HG02970 (cell line): ENCODE results near the gene SNPH.
A peak's percentile ranks its signal among the peaks of the same experiment; 100 is the strongest.

ENCODE experiments used
- ATAC-seq: cut with Tn5 transposase; IDR thresholded peaks from one replicate; pipeline ENCODE4 v1.9.1; 2021; ENCODE audit warnings: mild to moderate bottlenecking, moderate library complexity, moderate number of reproducible peaks; ENCODE audit not compliant: unreplicated experiment, low FRiP score

The SNPH gene

DNA sequence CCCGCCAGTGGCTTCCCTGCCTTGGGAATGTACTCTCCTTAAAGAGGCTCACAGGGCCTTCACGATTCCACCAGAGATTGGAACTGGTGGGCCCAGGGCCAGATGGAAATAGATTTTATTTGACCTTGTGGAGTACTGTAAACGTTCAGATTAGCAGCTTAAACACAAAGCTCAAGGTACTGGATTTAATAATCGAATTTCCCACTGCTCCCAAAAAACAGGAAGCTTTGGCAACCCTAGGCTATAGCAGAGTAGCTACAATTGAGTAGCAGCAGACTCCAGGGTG is 55.5 kb downstream of the SNPH start:
- no peak for ATAC-seq

DNA sequence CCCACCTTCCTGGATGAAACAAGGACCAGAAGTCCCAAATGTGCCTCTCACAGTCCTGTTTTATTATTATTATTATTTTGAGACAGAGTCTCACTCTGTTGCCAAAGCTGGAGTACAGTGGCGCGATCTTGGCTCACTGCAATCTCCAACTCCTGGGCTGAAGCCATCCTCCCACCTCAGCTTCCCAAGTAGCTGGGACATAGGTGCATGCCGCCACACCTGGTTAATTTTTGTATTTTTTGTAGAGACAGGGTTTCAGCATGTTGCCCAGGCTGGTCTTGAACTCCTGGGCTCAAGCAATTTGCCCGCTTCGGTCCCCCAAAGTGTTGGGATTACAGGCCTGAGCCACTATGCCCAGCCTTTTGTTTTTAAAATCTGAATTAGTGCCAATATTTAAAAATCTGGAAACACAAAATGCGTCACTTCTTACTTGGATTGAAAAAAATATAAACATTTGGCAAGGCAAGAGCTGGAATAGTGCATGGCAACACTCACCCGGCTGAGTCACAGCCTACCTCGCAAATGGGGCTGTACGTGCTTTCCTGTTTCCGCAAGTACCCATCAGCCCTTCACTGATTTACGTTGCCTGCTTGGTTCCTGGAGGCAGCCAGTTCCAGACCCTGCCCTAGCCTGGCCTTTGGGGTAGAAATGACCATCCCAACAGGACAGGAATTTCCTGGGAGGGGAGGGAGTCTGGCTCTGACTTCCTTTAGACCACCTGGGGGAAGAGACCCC is 56.6 kb downstream of the SNPH start:
- no peak for ATAC-seq

DNA sequence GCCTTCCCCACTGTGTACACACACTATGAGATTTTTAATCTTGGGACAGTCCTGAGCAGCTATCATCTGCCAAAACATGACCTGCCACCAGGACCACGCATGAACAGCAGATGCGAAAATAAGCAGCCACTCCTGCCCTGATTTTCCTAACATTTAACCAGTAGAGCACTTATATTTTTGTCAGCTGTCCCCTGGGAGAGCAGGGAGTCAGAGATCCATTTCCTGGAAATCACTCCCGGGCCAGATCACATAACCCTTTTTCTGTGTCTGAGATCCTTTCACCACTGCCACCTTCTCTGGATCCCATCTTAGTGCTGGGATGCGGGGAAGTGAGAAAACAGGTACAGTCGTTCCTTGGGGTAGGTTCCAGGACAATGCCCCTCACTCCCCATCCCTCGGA is 57.2 kb downstream of the SNPH start:
- ATAC-seq = no peak

DNA sequence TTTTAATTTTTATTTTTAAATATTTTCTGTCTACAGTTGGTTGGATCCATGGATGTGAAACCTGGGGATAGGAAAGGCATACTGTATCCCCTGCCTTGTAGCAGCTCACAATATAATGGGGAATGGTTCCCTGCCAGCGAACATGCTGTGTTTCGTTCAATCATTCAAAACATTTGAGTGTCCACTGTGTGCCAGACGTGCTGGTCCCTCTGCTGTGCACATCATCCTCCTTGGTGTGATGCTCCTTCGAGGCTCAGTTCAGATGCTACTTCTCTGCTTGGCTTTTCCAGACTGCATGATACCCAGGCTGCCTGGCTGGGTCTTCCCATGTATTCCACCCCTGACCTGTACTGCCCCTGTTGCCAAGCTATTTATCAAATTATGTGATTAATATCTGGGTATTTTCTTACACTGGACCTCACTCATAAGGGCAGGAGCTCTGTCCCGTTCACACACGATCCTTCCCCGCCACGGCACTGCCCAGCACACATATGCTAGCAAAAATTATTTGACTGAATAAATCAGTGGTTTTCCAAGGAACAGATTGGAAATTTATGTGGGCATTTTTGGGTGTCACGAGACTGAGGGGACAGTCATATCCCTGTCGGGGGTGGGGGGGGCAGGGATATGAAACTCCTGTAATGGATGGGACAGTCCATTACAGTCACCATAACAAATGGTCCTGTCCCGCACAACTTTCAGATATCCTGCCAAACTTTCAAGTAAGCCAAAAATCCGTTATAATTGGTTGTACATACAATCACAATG is 57.9 kb downstream of the SNPH start:
- ATAC-seq = no peak

DNA sequence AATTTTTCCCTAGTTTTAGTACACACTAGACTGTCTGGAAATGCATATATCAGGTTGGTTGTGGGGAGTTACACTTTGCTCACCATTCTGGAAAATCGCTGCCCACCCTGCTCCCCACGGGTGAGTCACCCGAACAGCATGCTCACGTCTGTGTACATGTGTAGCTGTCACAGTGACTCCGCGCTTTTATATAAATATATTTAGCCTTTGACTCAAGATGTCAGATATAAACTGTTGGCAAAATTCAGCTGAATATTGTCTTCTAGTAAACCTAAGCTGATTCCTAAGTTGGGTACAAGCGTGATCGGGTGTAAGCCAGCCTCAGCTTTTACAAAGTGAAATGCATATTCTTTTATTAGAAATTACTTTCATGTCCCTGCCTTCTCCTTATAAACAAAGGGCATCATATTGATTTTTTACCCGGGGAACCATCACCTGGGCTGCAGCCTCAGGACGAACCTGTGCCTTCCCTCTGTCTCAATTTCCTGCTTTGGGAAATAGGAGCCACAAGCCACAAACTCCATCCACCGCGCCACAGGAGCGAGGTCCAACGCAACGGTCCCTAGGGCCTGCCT is 58.6 kb downstream of the SNPH start:
- ATAC-seq = no peak

DNA sequence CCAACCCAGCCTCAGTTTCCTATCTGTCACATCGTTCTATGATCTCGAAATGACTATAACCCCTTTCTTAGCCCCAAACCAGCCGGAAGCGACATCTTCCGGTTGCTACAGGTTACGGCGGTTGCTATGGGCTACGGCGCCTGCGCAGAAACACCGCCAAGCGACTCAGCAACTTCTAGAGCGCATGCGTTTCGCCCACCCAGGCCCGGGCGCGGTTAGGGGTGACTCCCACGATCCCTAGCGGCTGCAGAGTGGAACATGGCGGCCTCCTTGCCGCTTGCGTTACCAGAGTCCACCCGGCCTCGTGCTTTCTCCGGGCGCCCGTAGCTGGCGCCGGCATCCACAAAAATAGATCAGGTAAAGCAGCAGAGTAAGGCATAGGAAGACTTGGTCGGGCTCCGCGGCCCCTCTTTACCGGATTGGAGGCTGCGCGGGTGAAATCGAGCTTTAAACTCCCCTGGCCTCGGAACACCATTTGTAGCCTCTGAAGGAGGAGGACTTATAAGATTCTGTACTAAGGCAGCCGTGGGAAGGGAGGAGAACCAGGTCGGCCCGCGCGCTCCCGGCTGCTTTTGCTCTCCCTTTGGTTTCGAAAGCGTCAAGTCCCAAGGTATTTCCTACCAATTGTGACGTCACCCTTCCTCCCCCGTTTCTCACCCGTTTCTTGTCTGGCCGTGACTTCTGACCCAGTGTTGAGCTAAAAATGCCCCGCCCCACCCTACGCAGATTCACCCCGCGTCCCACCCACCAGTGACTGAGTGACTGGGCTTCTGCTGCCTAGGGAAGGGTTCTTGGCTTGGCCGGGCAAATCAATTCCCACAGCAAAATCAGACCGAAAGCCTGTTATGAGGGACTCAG is 59.3 kb downstream of the SNPH start:
- ATAC-seq = peak; percentile 84

DNA sequence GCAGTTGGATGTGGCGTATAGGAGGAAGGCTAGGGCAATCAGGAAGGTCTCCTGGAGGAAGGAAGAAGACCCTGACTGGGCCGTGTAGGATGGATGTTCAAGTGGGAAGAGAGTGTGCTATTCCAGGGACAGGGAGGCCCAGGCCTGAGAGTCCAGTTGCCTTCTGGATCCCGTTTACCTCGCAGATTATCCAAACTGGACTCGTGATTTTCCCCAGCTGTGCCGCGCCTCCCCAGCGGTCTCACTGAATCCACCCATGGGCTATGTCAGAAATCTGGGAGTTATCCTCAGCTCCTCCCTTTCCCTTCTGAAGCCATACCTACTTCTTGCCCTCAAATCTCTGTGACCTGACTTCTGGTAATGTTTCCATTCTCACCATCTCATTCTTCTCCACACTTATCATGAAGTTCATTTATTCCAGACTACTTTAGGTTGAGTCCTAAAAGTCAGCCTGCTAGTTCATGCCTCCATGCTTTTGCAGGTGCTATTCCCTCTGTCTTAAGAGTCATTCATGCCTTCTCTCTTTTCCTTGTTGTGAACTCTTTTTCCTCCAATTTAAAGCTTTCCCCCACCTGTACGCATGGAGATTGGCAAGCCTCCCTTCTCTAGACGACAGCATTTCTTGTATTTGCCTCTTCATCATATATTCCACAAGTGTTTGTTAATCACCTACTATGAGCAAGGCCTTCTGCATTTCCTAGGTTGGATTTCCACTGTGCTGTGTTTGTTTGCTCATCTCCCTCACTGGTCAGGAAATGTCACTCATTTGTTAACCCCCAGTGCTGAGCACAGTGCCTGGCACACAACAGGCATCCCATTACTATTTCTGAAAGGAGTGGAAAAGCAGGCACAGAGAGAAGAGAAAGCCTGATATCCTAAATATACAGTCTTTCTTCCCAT is 60.2 kb downstream of the SNPH start:
- ATAC-seq = no peak

DNA sequence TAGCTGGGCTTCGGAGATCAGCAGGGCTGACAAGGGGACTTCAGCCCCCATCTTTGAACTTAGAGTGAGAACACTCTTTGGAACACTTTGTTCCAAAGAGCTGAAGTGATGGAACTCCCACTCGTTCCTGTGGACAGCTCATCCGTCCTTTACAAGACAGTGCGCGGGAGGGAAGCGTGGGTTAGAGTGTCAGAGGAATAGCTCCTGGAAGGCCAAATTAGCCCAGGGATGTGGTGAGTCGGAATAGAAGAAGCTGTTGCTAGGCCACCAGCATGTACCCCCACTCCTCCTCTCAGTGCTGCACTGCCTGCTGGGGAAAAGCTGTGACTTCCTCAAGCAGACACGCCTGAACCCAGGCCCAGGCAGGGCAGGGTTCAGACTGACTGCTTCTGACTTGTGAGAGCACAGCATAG is 61.2 kb downstream of the SNPH start:
- no peak for ATAC-seq

DNA sequence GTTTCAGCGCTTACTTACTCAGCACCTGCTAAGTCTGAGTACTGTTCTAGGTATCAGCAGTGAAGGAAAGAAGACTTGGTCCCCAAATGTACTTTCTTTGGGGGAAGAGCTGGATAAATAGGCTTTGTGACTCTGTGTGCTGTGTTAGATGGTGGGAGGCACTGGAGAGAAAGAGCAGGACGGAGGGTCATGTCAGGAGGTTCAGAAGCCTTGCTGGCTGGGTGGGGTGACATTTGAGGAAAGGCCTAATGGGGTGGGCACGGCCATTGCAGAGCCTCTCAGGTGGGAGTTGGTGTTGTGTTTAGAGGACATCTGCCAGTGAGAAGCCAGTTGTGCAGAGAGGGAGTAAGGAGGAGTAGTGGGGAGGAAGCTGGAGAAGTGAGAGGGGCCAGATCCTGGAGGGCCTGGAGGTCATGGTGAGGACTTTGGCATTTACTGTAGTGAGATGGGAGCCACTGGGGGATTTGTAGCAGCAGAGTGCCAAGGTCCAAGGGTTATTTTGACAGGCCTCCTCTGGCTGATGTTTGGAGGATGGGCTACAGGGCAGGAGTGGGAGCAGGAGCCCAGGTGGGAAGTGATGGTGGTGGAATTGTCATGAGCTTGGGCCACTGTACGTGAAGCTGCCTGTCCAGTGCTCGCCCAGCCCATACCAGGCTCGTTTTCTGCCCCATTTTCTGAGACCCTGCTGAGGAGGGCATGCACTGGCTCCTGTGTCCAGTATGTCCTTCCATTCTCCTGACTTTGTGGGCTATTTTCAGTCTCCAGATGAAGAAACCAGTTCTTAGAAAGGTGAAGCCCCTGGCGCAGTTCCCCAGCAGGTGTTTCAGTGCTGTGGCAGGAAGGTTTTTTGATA is 62.0 kb downstream of the SNPH start:
- no peak for ATAC-seq

DNA sequence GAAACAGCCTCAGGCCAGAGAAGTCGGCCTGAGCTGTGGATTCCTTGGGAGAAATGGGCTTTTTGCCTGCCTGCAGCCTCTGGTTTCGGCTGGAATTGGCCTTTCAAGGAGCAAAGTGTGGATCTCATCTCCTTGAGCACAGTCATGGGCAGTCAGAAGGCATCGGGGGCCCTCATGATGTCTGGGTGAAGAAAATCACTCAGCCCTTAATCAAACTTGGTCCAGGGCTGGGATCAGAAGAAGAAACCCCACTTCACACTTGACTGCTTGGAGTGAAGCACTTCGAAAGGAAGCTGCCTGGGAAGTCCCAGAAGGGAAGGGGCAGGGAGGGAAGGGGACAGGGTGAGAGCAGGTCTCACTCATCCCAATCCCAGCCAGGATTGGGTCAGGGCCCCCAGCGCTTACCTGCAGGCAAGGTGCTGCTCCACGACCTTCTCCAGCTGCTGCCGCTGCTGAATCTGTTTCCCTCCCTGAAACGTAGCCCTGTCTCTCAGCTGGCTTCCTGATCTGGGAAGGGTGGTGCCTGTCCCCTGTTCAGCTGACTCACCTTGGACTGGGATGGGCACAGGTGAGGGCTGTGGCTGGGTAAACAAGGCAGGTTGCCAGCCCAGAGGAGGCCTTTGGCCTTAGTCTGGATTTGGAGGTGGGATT is 62.7 kb downstream of the SNPH start, which contains the start of gene SDCBP2:
TSS of gene SDCBP2 (minus strand) at position 460 of the 651 bp plus-strand sequence. CDS start 8,723 bp downstream, outside the sequence.
- ATAC-seq = no peak

DNA sequence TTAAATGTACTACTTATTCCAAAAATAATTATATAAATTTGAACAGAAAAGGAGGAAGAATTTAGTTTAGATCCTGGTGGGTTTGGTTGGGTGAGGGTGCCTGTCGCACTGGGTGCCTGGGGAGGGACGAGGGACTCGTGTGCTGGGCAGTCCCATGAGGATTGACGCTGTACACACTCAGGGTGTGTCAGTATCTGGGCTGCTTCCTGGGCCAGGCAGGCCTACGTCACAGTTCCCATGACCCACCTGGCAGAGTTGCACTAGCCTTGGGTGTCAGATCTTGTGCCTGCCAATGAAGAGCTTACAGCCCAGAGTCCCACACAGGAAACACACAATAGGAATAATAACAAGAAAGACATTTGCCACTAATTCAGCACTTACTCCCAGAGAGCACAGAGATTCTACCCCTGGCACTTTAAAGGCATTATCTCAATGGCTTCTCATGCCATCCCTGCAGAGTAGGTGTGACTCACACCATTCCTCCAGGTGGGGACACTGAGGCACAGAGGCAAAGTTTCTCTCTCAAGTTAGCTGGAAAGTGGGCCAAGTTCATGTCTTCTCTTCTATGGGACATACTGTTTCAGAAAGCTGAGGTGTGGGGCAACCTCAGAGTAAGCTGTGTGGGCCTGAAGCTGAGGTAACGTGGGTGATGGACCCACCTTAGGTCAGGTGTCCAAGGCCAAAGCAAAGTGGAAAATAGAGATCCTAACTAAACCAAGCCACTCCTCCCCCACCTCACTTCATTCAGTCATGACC is 64.2 kb downstream of the SNPH start:
- no peak for ATAC-seq

DNA sequence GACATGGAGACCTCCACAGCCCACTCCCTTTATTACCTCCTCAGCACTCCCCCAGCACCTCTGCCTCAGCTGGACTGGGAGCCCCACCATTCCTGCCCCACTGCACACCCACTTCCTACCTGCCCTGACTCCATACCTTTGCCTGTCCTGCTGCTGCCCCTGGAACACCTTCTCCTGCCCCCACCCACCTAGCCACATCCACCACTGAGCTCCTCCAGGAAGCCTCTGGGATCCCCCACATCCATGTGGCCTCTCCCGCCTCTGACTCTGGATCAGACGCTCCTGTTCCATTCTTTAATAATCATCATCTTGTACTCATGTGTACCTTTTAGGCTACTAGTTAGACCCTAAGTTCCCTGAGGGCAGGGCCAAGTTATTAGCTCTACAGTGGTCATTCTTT is 65.0 kb downstream of the SNPH start:
- ATAC-seq = no peak

DNA sequence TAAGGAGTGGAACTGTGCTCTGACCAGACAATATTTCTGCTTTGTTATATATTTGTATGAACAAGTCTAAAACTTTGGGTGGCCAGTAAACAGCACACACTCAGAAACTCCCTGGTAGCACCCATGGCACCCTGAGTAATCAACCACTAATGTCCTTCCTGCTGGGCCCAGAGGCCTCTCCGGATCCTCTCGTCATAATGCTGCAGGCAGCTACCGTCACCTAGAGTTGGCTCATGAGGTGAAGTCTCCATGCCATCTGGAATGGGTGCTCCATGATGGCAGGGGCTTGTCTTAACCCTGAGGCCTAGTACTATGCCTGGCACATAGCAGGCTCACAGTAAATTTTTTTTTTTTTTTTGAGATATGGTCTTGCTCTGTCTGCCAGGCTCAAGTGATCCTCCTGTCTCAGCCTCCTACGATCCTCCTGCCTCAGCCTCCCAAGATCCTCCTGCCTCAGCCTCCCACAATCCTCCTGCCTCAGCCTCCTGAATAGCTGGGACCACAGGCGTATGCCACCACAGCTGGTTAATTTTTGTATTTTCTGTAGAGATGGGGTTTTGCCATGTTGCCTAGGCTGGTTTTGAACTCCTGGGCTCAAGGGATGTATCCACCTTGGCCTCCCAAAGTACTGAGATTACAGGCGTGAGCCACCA is 65.8 kb downstream of the SNPH start:
- ATAC-seq = no peak

DNA sequence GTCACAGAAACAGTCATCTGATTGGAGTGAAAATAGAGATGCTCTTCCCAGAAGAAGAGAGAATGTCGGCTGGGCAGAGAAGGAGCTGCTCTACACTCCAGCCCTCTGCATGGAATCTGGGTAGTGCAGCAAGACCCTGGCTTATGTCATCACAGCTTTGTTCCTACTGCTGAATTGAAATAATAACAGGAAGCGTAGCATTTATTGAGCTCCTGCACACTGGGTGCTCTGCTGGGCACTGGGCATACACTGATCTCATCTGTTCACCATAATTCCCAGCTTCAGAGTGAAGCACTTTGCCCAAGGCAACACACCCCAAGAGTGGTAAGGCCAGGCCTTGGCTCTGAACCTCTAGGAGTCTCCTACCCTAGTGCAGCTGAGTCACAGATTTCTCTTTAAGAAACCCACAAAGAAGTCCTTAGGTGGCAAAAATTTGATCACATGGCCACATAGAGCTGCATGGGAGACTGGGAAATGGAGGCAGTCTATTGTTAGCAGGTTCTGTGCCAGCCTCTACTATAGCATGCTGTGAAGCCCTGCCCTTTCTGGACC is 66.7 kb downstream of the SNPH start:
- ATAC-seq = no peak

DNA sequence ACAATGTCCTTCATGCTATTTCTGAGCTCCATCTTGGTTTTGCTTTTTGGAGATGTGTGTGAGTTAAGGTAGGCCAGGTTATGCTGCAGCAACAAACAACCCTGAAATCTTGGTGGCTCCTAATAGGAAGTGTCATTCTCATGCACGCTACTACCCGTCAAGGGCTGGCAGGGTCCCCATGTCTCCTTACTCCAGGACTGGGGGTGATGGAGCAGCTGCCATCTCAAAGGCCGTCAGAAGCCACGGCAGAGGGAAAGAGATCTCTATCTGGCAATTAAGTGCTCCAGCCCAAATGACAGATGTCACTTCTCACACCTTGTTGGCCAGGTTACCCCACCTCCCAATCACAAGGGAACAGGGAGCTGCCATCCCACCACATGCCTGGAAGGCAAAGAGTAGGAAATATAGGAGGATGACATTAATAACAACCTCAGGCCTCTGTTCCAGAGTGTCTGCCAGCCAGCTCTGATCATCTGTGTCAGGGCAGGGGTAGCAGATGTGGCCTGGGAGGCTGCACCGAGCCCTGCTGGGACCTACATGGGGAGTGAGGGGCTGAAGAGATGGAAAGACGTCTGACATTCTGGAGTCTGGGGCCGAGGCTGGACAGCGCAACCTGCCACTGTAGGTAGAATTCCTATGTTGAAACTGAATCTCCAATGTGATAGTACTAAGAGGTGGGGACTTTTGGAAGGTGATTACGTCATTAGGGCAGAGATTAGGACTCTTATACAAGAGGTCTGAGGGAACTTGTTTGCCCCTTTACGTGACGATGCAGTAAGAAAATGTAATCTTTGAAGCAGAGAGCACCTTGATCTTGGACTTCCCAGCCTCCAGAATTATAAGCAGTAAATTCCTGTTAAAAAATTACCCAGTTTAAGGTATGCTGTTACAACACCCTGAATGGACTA is 67.6 kb downstream of the SNPH start:
- no peak for ATAC-seq

DNA sequence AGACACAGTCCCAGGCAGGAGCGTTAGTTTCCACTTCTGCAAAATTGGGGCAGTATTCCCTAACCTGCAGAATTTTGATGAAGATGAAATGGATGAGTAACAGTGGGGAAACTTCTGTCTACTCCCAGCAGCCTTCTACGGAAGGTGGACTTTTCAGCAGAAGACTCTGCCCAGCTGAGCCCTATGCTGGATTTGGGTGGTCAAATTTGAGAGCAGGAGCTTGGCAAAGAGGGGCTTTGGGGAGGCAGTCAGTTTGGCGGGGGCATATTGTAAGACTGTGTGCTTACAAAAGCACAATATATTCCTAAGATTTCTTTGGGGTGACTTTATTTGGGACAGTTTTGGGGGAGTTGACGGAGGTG is 68.3 kb downstream of the SNPH start:
- ATAC-seq = no peak
